ENCODE data around the gene IFIH1. TPM values are rescaled to one million over a fixed set of nuclear protein-coding genes. Genes with fewer than 3 reads are reported as not detected.

Gene IFIH1
- total and polyA plus RNA-seq, 2 experiments from 2014 or later: 1.2 to 2.5 TPM

GRCh38 chr2:162315938-162316337, 2.5 kb downstream of the IFIH1 start (continued):
- TF ChIP-seq ZNF462 (CRISPR knock-in tag; IDR thresholded peaks at IDR 0.05) (no peak), ZNF331 (CRISPR knock-in tag; IDR thresholded peaks at IDR 0.05; ENCODE audit: low read depth) (no peak), POLR2AphosphoS5 (IDR thresholded peaks at IDR 0.05; ENCODE audit: low read depth) (no peak), NANOG (IDR thresholded peaks at IDR 0.05; ENCODE audit: borderline replicate concordance) (no peak), EZH2phosphoT487 (IDR thresholded peaks at IDR 0.05; ENCODE audit: unreplicated experiment) (no peak), EZH2 (IDR thresholded peaks at IDR 0.05; ENCODE audit: low read depth, unreplicated experiment) (no peak), CTCF (conservative IDR thresholded peaks at IDR 0.05; ENCODE audit: low read depth in 2 of 2) (no peak), ZNF114 (CRISPR knock-in tag; IDR thresholded peaks at IDR 0.05) (no peak)

- no peak overlapping the region for H3K4me2 ChIP-seq
- H3K27ac ChIP-seq (ENCODE audit: low read depth): no peak overlapping the region
- no peaks in the 10 kb centered on the region for H3K4me1 ChIP-seq (ENCODE audit: insufficient read depth)
- no peak overlapping the region for H2AFZ ChIP-seq
- no peaks in the 10 kb centered on the region; the same call in 2 of the 3 replicates for H3K4me1 Mint-ChIP-seq
- peaks cover 5% of the 10 kb centered on the region for H3K27me3 Mint-ChIP-seq (ENCODE audit: insufficient read depth, low read depth, poor library complexity)
- H3K9me3 Mint-ChIP-seq: no peaks in the 10 kb centered on the region; the same call in 1 of the 3 replicates
- no peak overlapping the region for H3K4me3 ChIP-seq
- no peaks in the 10 kb centered on the region for H3F3A ChIP-seq (replicated peaks; ENCODE audit: low read depth)
- no peak overlapping the region for H3K27ac Mint-ChIP-seq
- H3K36me3 ChIP-seq (ENCODE audit: insufficient read depth): no peaks in the 10 kb centered on the region
- H3K79me2 ChIP-seq (replicated peaks; ENCODE audit: insufficient read depth): no peaks in the 10 kb centered on the region
- 0 out of 2 replicates have a peak, but pooled peaks cover 3% of the 10 kb centered on the region for H3K9me2 ChIP-seq (ENCODE audit: insufficient read depth)
- ATAC-seq: no peak
- no peaks in the 10 kb centered on the region for H3K36me3 Mint-ChIP-seq (ENCODE audit: low read depth)
- peaks cover 8% of the 10 kb centered on the region for H3K27me3 ChIP-seq (ENCODE audit: insufficient read depth)
- no peaks in the 10 kb centered on the region for H4K20me1 ChIP-seq (replicated peaks; ENCODE audit: insufficient read depth)
- DNase-seq (ENCODE audit: low spot score): no peak
- H3K4me3 Mint-ChIP-seq: no peak overlapping the region
- TF ChIP-seq ZNF114 (CRISPR knock-in tag; IDR thresholded peaks at IDR 0.05) (no peak), STAT1 (IDR thresholded peaks at IDR 0.05; ENCODE audit: unreplicated experiment) (no peak), JUNB (IDR thresholded peaks at IDR 0.05; ENCODE audit: unreplicated experiment) (no peak), CREB1 (CRISPR knock-in tag; IDR thresholded peaks at IDR 0.05; ENCODE audit: low read depth) (no peak), CTCF (conservative IDR thresholded peaks at IDR 0.05; ENCODE audit: low read depth in 2 of 2) (no peak), REST (IDR thresholded peaks at IDR 0.05; ENCODE audit: unreplicated experiment) (no peak)
These were observed 5.6 kb downstream of the IFIH1 start for GRCh38 chr2:162312853-162313252.

Data from GM23338 (cell line).